ENCODE results near the gene LPAR5.
"Not testable (repeated sequence)": the region's sequence is repeated elsewhere in the genome, so short reads cannot be mapped to it uniquely, and the experiment has no call there.

The LPAR5 gene

DNA sequence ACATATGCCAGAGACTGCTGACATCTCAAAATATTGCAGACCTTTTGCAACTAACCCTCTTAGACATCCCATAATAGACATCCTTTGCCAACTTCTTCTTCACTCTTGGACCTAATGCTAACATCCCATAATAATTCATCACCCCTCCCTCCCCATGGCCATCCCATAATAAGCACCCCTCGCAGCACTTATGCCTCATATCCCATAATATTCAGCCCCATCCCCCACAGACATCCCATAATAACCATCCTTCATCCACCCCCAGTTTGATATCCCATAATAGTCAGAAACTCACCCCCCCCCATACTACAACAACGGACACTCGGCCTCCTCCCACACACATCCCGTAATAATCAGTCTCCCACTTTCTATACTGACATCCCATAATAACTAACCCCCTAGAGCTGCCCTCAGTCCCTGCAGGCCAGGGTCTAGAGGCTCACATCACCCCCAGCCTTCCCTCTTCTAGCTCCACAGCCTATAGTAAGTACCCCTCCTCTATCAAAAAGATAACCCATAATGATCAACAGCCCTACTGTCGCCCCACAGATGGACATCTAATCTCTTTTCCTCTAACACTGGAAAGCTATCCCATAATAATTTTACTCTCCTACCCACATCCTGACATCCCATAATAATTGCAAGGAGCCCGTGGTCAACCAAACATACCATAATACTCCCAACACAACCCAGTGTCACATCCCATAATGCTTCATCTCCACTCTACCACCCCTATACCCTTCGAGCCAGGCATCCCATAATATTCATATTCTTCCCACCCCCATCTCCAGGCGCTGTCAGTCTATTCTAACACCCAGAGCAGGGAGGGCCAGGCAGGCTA is 27.8 kb downstream of the LPAR5 start:
- in situ Hi-C loops (cut with MboI; ENCODE audit: low sequenced_read_pairs), result no loop called here

DNA sequence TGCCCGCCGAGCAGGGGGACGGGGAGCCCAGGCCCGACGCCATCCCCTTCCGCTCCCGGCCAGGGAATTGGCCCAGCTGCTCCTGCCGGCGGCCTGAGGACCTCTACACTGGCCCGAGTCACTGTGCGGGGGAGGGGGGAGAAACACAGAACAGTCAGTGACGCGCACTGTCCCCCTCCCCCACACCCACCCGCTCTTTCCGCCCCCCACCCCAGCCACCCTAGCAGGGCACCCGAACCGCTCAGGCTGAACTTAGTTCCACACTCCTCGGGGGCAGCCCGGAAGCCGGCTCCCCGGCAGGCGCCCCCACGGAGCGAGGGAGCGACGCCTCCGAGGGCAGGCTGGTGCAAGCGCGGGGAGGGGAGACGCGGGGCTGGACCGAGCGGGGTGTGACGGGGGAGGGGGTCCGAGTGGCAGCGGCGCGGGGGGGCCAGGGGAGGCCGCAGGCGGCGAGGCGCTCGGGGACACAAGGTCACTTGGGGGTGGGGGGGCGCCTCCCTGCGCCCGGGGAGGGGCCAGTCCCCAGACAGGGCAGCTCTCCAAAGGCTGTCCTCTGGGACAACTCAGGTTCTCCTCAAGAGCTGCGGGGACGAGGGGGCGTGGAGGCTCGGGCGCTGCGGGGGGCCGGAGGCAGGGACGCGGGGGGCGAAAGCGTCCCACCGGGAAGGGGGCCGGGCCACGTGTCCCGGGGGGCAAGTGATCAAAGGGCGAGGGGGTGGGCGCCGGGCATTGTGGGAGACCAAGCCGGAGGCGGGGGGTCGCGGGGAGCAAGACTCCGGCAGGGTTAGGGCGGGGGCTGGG is 29.2 kb downstream of the LPAR5 start:
- in situ Hi-C loops (cut with MboI; ENCODE audit: low sequenced_read_pairs), result no loop called here

DNA sequence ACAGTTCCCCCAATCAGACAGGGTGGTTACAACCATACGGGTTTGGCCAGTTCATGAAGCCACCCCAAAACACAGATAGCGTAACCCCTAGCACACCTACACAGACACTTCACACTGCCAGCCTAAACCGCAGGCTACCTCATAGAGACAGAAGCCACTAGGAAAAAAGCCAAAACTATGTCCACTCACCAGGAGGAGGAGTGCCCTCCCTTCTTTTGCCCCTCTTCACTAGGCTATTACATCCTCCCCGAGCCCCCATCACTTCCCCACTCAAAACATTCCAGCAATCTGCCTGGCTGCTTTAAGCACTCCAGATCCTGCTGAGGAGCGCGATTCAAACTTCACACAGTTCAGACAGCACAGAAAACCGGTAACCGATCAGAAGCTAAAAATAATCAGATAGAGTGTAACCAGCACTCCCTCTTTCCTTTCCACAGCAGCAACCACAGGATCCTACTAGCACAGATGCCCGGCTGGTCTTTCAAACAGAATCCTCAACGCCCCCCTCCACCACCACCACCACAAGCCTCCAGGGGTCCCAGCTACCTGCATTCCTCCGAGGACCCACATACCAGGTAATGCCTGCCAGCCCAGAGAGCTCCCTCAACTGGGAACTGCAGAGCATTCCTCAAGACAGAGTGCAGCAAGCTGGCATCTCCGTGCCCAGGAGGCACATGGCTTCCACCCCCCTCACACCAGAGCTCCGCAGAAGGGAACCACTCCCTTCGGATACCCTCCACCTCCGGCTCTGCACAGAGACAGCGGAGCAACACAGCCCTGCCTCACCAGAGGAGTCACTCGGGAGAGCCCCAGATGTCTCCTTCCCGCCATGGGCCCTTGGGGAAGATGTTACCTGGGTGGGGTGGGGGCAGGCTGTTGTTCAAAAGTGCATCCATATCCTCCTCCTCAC is 30.1 kb downstream of the LPAR5 start:
- in situ Hi-C loops (cut with MboI; ENCODE audit: low sequenced_read_pairs), result no loop called here

DNA sequence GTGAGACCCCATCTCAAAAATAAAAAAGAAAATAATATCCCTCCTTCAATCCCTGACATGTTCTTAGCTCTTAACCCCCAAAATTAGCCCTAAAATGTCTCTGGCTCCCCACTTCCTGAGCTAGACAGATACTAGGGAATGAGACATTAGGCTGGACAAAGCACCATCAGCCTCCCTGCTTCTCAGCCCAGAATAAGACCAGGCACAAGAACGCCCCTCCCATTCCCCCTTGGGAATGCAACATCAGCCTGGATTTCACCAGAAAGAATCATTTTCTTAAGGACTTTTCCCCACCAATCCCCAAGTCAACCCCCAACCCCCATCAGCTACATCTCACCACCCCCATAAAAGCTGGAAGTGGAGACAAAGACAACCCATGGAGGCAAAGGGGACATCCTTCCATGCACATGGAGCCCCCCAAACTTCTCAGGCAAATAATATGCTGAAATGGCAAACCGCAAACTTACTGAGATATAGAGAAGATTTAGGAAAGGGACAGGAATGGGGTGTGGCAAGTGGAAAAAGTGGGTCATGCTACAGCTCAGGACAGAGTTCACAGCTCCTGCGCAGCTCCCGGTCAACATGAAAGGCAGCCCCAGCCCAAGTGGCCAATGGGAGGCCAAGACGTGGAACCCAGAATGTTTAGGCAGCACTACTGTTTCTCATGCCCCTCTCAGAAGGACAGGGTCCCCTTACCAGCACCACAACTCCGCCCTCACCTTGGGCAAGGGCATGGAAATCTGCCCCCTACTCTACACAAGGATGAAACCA is 31.3 kb downstream of the LPAR5 start:
- in situ Hi-C loops (cut with MboI; ENCODE audit: low sequenced_read_pairs), result no loop called here

DNA sequence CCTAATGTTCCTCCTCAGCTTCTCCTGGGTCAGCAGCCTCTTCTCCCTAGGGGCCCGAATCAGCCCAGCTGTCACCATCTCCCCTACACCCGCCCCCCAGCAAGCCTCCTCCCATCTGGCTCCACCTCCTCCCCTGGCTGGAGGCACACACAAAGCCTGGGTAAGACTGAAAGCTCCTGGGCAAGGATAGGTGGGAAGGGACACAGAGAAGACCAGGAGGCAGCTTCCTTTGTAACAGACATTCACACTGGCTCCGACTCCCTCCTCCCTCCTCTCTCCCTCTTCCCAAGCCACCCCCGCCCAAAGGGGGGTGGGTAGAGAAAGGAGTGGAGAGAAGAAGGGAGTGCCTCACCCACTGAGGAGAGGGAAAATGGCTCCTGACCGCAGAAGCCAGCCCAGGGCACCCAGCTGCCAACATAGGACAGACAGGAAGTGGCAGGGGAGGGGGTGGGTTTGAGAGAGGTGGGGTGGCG is 32.6 kb downstream of the LPAR5 start:
- in situ Hi-C loops (cut with MboI; ENCODE audit: low sequenced_read_pairs), result no loop called here

DNA sequence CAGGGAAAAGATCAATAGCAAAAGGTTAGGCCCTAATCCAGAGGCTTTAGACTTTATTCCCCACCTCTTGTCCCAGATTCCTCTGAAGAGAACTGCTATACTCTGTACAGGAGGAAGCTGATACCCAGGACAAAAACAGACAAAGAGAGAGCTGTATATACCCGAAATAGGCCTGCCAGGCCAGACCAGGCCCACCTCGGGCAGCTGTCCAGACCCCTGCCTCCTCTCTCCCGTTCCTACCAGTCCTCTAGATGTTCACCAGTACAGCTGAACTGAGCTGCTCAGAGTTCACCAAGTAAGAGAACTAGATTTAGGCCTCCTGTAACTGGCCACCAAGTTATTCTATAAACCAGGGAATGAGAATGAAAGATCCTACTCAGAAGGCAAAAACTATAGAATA is 33.2 kb downstream of the LPAR5 start:
- in situ Hi-C loops (cut with MboI; ENCODE audit: low sequenced_read_pairs), result no loop called here

DNA sequence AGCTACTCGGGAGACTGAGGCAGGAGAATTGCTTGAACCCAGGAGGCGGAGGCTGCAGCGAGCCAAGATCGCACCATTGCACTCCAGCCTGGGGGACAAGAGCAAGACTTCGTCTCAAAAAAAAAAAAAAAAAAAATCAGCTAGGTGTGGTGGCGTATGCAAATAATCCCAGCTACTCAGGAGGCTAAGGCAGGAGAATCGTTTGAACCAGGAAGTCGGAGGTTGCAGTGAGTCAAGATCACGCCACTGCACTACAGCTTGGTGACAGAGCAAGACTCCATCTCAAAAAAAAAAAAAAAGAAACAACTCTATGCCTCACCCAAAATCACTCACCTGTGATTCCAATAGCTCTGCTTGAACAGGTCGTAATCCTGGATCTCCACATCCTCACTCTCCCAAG is 40.1 kb downstream of the LPAR5 start:
- in situ Hi-C loops (cut with MboI; ENCODE audit: low sequenced_read_pairs), result not testable (repeated sequence)

DNA sequence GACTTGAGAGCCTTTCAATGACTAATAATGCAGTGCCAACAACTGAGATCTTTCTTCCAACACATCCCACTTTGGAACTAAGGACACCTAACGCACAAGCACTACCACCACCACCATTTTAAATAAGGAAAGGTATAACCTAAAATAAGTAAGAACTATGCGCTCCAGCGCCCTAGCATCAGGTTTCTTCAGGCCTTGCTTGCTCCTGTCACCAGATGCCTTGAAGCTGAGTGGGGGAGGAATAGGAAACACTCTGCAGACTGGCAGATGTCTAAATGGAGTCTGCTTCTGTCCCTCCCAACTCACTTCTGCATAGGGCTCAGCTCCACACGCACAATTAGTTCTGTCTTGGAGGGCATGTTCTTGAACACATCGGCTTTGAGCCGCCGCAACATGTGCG is 43.7 kb downstream of the LPAR5 start:
- in situ Hi-C loops (cut with MboI; ENCODE audit: low sequenced_read_pairs), result no loop called here

DNA sequence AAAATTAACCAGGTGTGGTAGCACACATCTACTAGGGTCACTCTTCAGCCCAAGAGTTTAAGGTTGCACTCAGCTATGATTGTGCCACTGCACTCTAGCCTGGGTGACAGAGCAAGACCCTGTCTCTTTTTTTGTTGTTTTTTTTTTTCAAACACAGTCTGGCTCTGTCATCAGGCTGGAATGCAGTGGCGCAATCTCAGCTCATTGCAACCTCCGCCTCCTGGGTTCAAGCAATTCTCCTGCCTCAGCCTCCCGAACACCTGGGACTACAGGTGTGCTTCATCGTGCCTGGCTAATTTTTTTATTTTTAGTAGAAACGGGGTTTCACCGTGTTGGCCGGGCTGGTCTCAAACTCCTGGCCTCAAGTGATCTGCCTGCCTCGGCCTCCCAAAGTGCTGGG is 49.2 kb downstream of the LPAR5 start:
- in situ Hi-C loops (cut with MboI; ENCODE audit: low sequenced_read_pairs), result not testable (repeated sequence)

DNA sequence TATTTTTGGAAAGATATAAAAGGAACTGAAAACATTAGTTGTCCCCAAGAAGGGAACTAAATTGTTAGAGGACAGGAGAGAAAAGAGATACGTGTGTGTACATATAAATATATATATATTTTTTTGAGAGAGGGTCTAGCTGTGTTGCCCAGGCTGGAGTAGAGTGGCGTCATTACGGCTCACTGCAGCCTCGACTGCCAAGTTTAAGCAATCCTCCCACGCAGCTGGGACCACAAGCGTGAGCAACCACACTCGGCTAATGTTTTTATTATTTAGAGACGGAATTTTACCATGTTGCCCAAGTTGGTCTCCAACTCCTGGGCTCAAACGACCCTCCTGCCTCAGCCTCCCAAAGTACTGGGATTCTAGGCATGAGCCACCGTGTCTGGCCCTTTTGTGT is 51.5 kb downstream of the LPAR5 start:
- in situ Hi-C loops (cut with MboI; ENCODE audit: low sequenced_read_pairs), result no loop called here

DNA sequence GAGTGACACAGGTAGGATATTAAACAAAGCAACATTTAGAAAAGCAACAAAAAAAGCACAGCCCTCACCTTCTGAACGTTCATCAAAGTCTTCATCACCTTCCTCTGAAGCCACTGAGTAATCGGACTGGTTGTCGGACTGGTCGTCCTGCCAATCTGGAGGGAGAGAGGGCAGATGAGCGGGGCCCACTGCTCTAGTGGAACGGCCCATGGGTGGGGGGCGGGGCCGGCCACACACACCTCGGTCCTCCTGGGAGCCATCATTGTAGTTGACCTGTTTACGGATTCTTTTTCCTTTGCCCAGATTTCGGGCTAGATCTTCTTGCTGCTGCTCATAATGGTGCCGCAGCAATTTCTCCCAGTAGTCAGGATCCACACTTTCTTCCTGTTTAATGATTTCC is 52.8 kb downstream of the LPAR5 start:
- in situ Hi-C loops (cut with MboI; ENCODE audit: low sequenced_read_pairs), result no loop called here

DNA sequence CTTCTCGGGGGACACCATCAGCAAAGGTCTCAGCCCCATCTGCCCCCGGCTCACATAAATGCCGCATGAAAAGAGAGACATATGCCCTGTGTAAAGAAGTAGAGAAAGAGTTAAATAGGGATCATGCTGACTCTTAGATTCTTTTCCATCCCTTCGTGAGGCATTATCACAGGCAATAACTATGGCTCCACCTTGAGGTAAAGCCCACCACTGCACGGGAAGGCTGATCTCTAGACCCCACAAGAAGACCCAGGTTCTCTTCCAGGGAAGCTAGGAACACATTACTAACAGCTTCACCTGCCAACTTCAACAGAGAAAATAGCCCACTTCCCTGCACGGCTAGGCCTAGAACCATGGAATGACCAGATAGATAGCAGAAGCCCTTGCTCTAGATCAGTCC is 53.6 kb downstream of the LPAR5 start:
- in situ Hi-C loops (cut with MboI; ENCODE audit: low sequenced_read_pairs), result no loop called here

DNA sequence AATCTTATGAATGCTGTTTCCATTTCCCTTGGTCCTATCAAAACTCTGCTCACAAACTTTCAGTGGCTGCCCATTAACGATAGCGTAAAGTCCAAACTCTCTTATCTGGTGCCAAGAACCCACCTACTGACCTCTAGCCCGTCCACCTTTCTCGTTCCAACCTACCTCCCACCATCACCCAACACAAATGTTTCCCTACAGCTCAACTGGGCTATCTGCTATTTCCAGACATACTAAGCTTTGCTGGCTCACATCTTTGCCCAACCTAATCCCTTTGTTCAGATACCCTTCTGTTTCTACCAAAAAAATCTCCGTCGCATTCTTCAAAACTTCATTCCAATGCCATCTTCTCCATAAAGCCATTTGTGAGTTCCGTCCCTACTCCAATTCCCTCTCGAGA is 60.1 kb downstream of the LPAR5 start:
- in situ Hi-C loops (cut with MboI; ENCODE audit: low sequenced_read_pairs), result no loop called here

DNA sequence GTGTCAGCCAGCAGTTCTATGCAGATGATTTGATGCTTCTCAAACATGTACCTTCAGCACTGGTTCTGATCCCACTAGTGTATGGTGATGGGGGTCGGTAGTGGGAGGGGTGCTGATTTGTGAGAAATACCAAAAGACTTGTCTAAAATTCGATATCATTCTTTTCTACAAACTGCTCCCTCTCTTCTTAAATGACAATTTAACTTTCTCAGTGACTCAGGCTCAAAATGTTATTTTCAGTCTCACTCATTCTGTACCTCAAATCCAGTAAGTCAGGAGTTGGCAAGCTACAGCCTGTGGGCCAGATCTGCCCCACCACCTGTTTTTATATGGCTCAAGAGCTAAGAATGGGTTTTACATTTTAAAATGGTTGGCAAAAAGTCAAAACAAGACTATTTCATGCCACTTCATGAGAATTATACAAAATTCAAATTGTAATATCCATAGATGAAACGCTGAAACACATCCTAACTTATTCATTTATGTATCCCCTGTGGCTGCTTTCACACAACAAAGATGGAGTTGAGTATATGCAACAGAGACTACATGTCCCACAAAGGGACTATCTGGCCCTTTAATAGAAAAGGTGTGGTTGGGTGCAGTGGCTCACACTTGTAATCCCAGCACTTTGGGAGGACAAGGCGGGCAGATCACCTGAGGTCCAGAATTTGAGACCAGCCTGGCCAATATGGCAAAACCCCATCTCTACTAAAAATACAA is 61.0 kb downstream of the LPAR5 start:
- in situ Hi-C loops (cut with MboI; ENCODE audit: low sequenced_read_pairs), result no loop called here

DNA sequence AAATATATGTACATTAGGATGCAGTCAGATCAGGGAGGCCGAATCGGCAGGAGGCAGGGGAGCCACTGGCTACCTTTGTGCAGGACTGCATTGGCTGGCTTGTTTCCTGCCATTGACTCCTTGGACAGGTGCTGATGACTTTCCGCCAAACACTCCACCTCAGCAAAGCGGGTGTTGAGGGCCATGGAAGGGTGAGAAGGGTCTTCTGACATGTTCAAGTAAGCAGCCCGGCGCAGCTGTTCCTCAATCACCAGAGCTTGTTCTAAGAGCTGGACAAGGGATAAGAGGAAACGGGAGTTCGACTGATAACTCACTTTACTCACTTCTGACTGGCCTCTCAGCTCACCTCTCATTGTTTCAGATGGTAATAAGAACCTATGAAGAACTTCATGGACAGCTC is 62.8 kb downstream of the LPAR5 start:
- in situ Hi-C loops (cut with MboI; ENCODE audit: low sequenced_read_pairs), result no loop called here

DNA sequence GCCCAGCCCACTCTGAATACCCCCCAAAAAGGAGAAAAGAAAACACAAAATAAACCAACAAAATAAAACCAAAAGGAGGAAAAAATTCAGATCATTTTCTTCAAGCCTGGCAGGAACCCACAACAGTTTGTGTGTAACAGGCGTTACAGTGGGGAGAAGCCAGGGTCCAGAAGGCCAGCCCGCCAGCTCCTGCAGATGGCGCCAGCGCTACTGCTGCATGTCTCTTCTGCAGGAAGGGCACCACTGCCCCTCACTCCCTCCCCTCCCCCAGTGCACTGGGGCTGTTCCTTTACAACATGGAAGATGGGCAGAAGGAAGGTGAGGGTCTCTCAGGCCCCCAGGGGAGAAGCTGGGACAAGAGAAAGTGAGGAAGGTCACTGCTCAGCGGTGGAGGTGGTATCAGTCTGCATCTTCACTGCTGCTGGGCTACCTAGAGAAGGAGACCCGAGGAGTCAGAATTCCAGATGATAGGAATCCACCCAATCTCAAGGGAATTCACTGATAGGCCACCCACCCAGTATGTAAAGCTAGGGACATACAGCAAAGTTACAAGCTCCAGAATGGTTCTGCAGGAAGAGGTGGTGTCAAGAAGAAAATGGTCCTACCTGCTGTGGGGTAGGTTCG is 65.4 kb downstream of the LPAR5 start:
- in situ Hi-C loops (cut with MboI; ENCODE audit: low sequenced_read_pairs), result no loop called here

DNA sequence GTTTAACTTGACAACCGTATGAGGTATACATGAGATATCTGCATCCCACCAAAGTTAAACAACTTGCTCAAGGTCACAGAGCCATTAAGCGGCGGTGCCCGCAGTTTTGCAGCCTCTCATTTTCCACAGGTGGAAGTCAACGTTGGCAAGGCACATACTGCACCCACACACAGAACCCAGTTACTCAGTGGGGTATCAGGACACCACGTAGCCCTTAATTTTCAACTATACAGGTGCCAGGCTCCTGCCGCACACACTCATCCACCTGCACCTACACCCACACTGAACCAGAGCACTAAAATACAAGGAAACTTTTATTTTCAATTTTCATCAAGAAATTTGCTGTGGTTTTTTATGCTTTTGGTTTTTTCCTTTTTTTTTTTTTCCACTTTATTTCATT is 66.0 kb downstream of the LPAR5 start:
- in situ Hi-C loops (cut with MboI; ENCODE audit: low sequenced_read_pairs), result no loop called here

DNA sequence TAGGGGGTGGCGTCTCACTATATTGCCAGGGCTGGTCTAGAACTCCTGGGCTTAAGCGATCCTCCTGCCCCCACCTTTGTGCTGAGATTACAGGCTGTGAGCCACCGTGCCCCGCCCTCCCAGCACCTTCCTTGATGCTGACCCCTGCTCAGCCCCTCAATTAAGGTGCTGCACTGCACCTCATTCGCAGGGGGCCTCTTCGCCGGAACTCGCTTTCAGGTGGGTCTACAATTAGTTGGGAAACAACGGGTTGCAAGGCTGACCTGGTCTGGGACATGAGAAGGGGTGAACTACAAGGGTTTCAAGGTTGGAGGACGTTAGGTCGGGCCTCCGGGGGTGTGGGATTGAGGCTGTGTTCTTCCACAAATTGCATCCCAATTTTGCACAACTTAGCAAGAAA is 66.4 kb downstream of the LPAR5 start:
- in situ Hi-C loops (cut with MboI; ENCODE audit: low sequenced_read_pairs), result no loop called here

All from HL-60/S4 (cell line).